C4-2B (cell line): ENCODE measurements around the gene IRGC.

Source experiments
- CTCF ChIP-seq: fragments of 450-650 bp; conservative IDR thresholded peaks from 2 replicates; pipeline ENCODE4 v1.5.1; 2017; ENCODE audit warnings: mild to moderate bottlenecking
- ZFX ChIP-seq: fragments of 450-650 bp; IDR thresholded peaks from 2 replicates; pipeline ENCODE4 v1.6.1; 2017

- TF ChIP-seq CTCF: no peak
- no peak for TF ChIP-seq ZFX
Observed at GRCh38 chr19:43727593-43727853, 11.6 kb downstream of the IRGC start.
